Endometrium (tissue), 2 donors: Measurements from ENCODE around the gene KIAA1671.
"Not testable (repeated sequence)": the region's sequence is repeated elsewhere in the genome, so short reads cannot be mapped to it uniquely, and the experiment has no call there.

ENCODE experiments used
- FAIRE-seq: peaks from 2 replicates; lab custom pipeline; 2012; peaks lifted over from hg19 to GRCh38; lab: Jason Lieb, UNC
- donor health status: control.
- donor health status: control.

The KIAA1671 gene

GRCh38 chr22:25172153-25172552, 219.6 kb downstream of the KIAA1671 start:
- no peak for FAIRE-seq

GRCh38 chr22:25174156-25174887, 221.8 kb downstream of the KIAA1671 start:
- no peak for FAIRE-seq

- no peak for FAIRE-seq
Observed at GRCh38 chr22:25174888-25175411, 222.4 kb downstream of the KIAA1671 start.

DNA sequence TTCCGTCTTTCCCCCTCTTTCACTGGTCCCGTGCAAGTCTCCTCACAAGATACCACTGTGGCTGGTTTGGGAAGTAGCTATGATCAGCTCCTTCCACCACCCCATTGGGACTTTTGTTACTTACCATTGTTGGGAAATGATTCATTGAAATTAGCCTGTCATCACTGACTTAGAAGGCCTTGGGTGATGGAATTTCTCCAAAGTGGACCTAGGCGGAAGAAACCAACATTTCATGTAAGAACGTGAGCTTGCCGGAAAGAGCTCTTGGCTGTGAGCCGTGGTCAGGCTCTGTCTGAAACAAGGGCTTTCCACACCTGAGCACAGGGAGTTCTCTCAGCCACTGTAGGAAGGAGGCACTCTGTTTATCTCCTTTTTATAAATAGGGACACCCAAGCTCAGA, 223.7 kb downstream of the KIAA1671 start:
- no peak for FAIRE-seq

GRCh38 chr22:25176799-25177198, 224.3 kb downstream of the KIAA1671 start:
- no peak for FAIRE-seq

GRCh38 chr22:25177226-25177625, 224.7 kb downstream of the KIAA1671 start:
- no peak for FAIRE-seq

DNA sequence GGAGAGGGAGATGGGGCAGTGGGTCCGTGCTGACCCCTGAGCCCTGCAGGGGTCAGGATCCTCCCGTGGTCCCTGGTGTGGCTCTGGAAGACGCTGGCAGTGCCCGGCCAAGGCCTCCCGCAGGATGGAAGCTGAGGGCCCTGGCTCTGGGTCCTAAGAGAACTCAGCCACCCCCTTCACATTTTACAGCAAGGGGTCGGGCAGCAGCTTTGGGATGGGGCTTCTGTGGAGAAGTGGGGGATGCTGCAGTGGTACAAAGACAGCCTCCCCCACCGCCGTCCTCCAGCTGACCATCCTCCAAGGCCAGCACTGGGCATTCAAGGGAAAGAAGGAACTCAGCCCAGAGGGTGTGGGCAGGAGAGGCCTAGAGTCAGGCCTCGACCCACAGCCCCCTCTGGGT, 225.4 kb downstream of the KIAA1671 start:
- FAIRE-seq, result no peak

- FAIRE-seq, result not testable (repeated sequence)
Observed at GRCh38 chr22:25178348-25178747, 225.8 kb downstream of the KIAA1671 start.

DNA sequence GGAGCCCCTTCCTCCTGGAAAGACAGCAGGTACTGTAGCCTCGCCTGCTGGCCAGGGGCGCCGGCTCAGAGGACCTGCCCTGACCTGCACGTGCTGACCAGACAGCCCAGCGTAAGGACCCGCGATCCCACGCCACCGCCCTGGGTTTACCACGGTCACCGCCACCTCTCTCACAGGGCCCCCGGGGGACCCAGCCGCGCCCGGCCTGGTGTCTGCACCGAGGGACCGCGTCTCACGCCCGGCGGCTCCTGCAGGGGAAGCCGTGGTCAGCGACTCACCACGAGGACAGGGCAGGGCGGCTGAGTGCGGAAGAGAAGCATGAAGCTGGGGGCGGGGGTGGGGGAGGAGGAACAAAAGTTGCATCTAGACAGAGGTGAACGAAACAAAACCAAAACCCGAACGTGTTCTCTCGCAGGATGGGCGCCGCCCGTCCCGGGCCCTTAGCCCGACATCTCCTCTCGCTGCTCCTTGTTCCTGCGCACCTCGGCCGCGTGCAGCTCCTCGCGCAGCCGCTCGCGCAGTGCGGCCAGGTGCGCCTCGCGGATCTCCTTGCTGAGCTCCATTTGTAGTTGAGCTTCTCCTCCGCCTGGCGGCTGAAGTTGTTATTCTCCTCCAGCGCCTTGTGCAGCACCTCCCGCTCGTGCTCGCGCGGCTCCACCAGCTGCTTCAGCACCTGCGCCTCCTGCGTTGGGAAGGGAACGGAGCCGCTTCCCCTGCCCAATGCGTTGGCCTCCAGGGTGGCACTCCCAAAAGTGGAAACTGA, 226.5 kb downstream of the KIAA1671 start:
- not testable (repeated sequence) for FAIRE-seq

DNA sequence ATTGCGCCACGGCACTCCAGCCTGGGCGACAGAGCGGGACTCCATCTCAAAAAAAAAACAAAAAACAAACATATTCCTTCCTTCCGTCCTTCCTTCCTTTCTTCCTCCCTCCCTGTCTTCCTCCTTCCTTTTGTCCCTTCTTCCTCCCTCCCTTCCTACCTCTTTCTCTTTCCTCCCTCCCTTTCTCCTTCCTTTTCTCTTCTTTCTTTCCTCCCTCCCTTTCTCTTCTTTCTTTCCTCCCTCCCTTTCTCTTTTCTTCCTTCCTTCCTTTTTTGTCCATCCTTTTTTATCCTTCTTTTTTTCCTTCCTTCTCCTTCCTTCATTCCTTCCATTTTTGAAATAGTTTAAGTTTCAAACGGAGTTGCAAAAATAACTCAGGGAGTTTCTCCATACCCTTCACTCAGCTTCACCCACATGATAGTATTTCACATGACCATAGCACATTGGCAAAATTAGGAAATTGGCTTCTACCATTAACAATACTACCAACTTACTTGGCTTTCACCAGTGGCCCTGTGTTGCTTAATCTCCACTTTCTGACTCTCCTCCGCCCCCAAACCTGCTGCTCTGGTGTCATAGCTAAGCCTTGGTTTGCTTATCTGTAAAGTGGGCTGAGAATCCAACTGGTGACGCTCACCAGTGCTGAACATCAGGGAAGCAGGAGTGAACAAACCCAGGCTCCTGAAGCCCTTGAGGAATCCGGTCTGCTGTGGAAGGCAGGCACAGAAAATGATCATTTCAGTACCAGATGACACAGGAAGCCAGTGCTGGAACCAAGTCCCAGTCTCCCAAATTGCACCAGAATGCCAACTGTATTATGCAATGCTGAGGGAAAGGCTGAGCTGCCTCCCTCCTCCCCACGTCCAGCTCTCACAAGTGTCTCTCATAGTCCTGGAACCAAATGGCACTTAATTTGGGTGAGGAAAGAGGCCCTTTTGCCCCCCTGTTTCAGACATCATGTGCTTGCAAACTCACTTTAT, 229.9 kb downstream of the KIAA1671 start:
- FAIRE-seq, result no peak

DNA sequence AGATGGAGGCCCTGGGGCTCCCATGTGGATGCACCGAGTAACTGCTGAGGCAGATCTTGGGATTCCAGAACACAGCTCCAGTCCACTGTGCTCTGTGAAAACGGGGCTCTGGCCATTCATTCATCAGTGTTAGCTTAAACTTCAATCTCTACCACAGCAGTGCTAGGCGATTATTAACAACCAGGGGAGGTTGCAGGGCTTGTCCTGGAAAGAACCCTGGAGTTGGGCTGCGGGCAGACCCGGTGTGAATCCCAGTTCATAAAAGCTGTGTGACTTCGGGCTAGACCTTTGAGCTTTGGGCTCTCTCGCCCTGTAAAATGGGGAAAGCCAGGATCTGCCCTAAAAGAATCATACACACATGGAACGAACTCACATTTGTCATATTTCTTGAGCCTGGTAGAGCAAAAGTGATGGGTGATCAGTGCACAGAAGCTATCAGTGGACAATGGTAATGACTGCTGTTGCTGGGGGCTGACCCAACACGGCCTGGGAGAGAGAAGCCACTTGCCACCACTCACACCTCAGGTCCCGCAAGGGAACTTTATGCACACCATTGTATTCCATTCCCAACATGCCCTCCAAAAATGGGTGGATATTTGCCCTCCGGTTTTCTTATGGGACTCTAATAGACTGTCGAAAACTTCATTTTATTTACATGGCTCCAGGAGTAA, 231.6 kb downstream of the KIAA1671 start:
- no peak for FAIRE-seq

- no peak for FAIRE-seq
Observed at GRCh38 chr22:25186140-25186539, 233.6 kb downstream of the KIAA1671 start.

DNA sequence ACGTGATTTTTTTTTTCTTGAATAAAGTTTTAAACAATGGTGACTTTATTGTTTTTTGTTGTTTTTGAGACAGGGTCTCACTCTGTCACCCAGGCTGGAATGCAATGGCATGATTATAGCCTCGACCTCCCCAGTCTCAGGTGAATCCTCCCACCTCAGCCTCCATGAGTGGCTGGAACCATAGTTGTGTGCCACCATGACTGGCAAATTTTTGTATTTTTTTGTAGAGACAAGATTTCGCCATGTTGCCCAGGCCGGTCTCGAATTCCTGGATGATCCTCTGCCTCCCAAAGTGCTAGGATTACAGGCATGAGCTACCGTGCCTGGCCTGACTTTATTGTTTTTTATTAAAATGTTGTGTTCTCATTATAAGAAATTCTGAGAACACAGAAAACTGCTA, 235.0 kb downstream of the KIAA1671 start:
- no peak for FAIRE-seq

- no peak for FAIRE-seq
Observed at GRCh38 chr22:25192406-25192805, 239.9 kb downstream of the KIAA1671 start.

DNA sequence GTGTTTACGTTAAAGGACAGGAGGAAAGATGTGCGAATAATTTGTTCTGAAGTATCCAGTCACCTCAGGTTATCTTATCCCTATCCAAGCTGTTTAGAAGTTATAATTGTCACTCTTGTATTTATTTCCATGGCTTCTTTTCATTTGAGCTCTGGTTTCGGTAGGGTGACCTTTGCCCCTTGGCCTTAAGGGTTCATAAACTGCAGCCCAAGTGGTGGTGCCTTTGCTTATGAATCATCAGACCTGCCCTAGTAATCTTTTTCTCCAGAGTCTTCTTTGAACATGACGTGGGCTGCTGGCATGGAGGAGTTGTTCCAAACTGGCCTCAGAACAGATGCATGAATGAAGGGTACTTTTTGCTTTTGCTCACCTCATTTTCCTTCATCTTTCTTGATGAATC, 240.6 kb downstream of the KIAA1671 start:
- no peak for FAIRE-seq

DNA sequence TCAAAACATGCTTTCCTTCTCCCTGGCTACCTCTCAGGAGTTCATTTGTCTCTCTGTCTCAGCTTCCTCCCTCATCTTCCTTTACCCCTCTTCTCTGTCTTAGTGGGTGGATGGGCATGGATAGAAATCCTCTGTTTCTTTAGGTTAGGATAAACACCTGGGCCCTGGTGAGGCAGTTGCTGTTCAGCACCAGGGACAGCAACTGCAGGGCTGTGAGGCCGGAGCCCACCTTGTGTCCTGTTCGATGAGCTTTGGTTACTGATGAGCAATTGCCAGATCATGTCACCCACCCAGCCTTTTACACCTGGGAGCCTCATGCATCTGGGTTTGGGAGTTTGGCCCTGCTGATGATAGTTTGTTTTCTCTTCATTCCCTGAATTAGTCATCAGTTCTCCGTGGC, 241.0 kb downstream of the KIAA1671 start:
- FAIRE-seq, result no peak

GRCh38 chr22:25196326-25196725, 243.8 kb downstream of the KIAA1671 start:
- no peak for FAIRE-seq

- no peak for FAIRE-seq
Observed at GRCh38 chr22:25197340-25197739, 244.8 kb downstream of the KIAA1671 start.

DNA sequence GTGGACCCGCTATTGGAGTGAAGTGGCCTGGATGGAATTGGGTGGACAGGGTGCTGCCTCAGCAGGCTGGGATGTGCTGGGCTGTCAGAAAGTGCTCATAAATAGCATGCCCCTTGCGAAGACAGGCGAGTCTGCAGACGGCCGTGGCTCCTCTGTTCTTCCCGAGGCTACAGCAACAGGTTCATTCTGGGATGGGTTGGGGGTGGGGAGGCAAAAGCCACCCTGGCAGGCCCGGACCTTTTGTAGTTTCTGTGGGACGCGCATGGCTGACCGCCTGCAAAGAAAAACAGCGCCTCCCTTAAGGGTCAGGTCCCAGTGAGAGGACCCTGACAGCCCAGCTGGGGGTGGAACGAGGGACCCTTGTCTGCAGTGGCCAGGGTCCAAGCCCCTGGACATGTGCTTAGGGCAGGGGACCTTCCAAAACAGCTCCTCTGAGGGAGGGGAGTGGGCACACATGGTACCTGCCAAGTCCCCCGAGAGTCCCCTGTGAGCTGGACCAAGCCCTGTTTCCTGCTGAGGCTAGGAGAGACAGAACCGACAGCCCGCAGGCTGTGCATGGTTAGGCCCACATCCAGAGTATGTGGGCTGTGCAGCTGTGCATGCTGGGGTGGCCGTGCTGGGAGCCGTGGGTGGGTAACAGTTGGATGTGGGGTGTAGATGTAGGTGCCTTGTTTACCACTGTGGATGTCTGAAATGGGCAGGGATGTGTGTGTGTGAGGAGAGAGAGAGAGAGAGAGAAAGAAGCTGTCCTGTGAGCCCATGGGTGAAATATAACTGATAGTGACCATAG, 247.4 kb downstream of the KIAA1671 start, which contains the start of gene CRYBB3:
Gene CRYBB3, plus strand, starts transcription at position 128 of the 790 bp plus-strand sequence. CDS start 1,539 bp downstream, outside the sequence.
- no peak for FAIRE-seq

DNA sequence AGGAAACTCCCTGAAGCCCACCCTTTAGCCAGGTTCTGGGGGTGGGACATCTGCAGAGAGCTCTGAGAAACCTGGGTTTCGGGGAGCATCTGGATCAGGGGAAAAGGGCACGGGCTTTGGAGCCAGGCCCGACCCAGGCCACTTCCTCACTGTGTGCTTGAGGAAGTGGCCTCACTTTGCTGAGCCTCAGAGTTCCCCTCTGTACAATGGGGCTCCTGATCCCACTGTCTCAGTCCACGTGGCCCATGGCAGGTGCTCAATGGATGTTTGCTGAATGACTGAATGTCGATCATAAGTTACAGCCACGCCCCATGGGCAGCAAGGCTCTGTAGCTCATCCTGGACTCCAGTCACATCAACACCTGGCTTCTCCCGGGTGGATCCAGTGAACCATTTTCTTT, 248.5 kb downstream of the KIAA1671 start:
- no peak for FAIRE-seq
